KMS-11 (cell line): ENCODE results near the gene S1PR1.

Experiments used
- H2AFZ ChIP-seq: fragments of 200-600 bp; sonication (generic); 2 replicates; pipeline ENCODE4 v1.6.1; 2016; ENCODE audit warnings: antibody characterized with exemption, mixed run types, low read depth
- H3K27ac ChIP-seq: fragments of 200-600 bp; sonication (generic); 2 replicates; pipeline ENCODE4 v1.6.1; 2016; ENCODE audit warnings: mild to moderate bottlenecking, mixed run types
- H3K27me3 ChIP-seq: fragments of 200-600 bp; sonication (generic); 2 replicates; pipeline ENCODE4 v1.6.1; 2017; ENCODE audit warnings: mild to moderate bottlenecking, low read depth, mixed run types, moderate library complexity; ENCODE audit not compliant: insufficient read depth
- H3K36me3 ChIP-seq: fragments of 200-600 bp; sonication (generic); 2 replicates; pipeline ENCODE4 v1.6.1; 2017; ENCODE audit warnings: mild to moderate bottlenecking, mixed run types; ENCODE audit not compliant: insufficient read depth
- H3K4me1 ChIP-seq: fragments of 200-600 bp; sonication (generic); 2 replicates; pipeline ENCODE4 v1.6.1; 2016; ENCODE audit warnings: mild to moderate bottlenecking, low read depth, mixed run types; ENCODE audit not compliant: poor library complexity, severe bottlenecking
- H3K4me2 ChIP-seq: fragments of 200-600 bp; sonication (generic); 2 replicates; pipeline ENCODE4 v1.7.0; 2016; ENCODE audit warnings: mild to moderate bottlenecking, mixed run types
- H3K4me3 ChIP-seq: fragments of 200-600 bp; sonication (generic); IDR thresholded peaks from 2 replicates; pipeline ENCODE4 v1.6.1; 2017; ENCODE audit warnings: low read depth, low read length, mixed read lengths; ENCODE audit not compliant: insufficient read depth
- H3K79me2 ChIP-seq: fragments of 200-600 bp; sonication (generic); 2 replicates; pipeline ENCODE4 v1.6.1; 2016; ENCODE audit warnings: low read depth, mixed run types; ENCODE audit not compliant: insufficient read depth
- H3K9ac ChIP-seq: fragments of 200-600 bp; sonication (generic); 2 replicates; pipeline ENCODE4 v1.6.1; 2016; ENCODE audit warnings: mild to moderate bottlenecking, mixed run types
- H4K20me1 ChIP-seq: fragments of 200-600 bp; sonication (generic); 2 replicates; pipeline ENCODE4 v1.6.1; 2016; ENCODE audit warnings: mild to moderate bottlenecking, mixed run types; ENCODE audit not compliant: insufficient read depth
- CTCF ChIP-seq: fragments of 200-600 bp; sonication (generic); conservative IDR thresholded peaks from 2 replicates; pipeline ENCODE4 v1.6.1; 2017; ENCODE audit warnings: low read depth, mild to moderate bottlenecking, antibody characterized with exemption, low read length, moderate library complexity, mixed read lengths

Gene S1PR1

GRCh38 chr1:101242324-101243050 lies 5.7 kb downstream of the S1PR1 start:
- H2AFZ ChIP-seq: no peak overlapping the region
- no peak overlapping the region for H3K27ac ChIP-seq
- peaks cover 6% of the 10 kb centered on the region for H3K27me3 ChIP-seq
- no peak overlapping the region; the same call in 1 of the 2 replicates for H3K4me2 ChIP-seq
- H3K36me3 ChIP-seq: no peaks in the 10 kb centered on the region
- H3K4me1 ChIP-seq: peaks cover 28% of the 10 kb centered on the region
- no peak overlapping the region for H3K9ac ChIP-seq
- H3K4me3 ChIP-seq: no peak overlapping the region
- no peaks in the 10 kb centered on the region for H4K20me1 ChIP-seq
- no peak for TF ChIP-seq CTCF
- no peaks in the 10 kb centered on the region for H3K79me2 ChIP-seq

- Histone ChIP-seq H3K4me2 (no peak overlapping the region), H4K20me1 (no peaks in the 10 kb centered on the region), H3K36me3 (no peaks in the 10 kb centered on the region), H3K27ac (no peak overlapping the region), H3K9ac (no peak overlapping the region), H2AFZ (no peak overlapping the region), H3K79me2 (no peaks in the 10 kb centered on the region), H3K27me3 (no peaks in the 10 kb centered on the region), H3K4me3 (no peak overlapping the region), H3K4me1 (peaks cover 31% of the 10 kb centered on the region)
- TF ChIP-seq CTCF: no peak
These were observed 6.9 kb downstream of the S1PR1 start for GRCh38 chr1:101243751-101244150.

DNA sequence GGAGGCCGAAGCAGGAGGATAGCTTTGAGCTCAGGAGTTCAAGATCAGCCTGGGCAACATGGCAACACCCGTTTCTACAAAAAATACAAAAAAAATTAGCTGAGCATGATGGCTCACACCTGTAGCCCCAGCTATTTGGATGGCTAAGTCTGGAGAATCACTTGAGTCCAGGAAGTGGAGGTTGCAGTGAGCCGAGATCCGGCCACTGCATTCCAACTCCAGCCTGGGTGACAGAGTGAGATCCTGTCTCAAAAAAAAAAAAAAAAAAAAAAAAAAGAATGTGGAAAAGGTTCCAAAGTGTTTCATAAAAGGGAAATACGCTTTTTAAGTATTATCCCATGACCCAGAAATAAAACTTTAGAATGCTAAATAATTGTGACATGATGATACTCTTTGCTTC lies 8.0 kb downstream of the S1PR1 start:
- Histone ChIP-seq H3K27ac (no peak overlapping the region), H3K79me2 (no peaks in the 10 kb centered on the region), H3K4me1 (peaks cover 31% of the 10 kb centered on the region), H3K4me3 (no peak overlapping the region), H3K27me3 (no peaks in the 10 kb centered on the region), H2AFZ (no peak overlapping the region), H4K20me1 (no peaks in the 10 kb centered on the region), H3K9ac (no peak overlapping the region), H3K36me3 (no peaks in the 10 kb centered on the region), H3K4me2 (no peak overlapping the region)
- no peak for TF ChIP-seq CTCF

DNA sequence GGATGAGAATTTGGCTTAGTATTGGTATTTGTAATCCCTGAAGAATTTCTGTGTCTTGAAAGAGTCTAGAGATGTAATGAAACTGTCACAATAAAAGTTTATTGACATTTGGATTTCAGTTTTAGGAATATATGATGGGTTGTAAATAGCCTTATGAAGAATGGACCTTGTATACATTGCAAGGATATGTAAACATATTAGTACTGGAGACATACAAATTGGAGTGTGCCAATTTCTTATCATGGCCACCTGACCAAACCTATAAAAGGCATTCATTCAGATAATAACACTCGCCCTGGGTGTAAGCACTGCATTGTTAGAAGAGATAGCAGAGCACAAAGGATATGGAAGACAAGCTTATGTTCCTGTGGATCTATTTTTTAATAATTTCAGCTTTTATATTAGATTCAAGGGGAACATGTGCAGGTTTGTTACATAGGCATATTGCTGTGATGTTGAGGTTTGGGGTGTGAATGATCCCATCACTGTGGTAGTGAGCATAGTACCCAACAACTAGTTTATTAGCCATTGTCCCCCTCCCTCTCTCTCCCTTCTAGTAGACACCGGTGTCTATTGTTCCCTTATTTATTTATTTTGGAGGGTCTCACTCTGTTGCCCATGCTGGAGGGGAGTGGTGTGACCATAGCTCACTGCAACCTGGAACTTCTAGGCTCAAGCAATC lies 8.6 kb downstream of the S1PR1 start:
- Histone ChIP-seq H2AFZ (no peak overlapping the region), H4K20me1 (no peaks in the 10 kb centered on the region), H3K4me3 (no peak overlapping the region), H3K79me2 (no peaks in the 10 kb centered on the region), H3K4me2 (no peak overlapping the region), H3K27me3 (no peaks in the 10 kb centered on the region), H3K9ac (no peak overlapping the region), H3K36me3 (no peaks in the 10 kb centered on the region), H3K4me1 (peaks cover 31% of the 10 kb centered on the region), H3K27ac (no peak overlapping the region)
- no peak for TF ChIP-seq CTCF
